Measurements from ENCODE around the gene RHOU. TPM values are rescaled to one million over a fixed set of nuclear protein-coding genes. Genes with fewer than 3 reads are reported as not detected.

RHOU gene
- total and polyA plus RNA-seq, 2 of the 13 experiments (the other 11 are each of a cell fraction or from before 2014, with no cell fraction given), result 11.9 to 18.5 TPM

DNA sequence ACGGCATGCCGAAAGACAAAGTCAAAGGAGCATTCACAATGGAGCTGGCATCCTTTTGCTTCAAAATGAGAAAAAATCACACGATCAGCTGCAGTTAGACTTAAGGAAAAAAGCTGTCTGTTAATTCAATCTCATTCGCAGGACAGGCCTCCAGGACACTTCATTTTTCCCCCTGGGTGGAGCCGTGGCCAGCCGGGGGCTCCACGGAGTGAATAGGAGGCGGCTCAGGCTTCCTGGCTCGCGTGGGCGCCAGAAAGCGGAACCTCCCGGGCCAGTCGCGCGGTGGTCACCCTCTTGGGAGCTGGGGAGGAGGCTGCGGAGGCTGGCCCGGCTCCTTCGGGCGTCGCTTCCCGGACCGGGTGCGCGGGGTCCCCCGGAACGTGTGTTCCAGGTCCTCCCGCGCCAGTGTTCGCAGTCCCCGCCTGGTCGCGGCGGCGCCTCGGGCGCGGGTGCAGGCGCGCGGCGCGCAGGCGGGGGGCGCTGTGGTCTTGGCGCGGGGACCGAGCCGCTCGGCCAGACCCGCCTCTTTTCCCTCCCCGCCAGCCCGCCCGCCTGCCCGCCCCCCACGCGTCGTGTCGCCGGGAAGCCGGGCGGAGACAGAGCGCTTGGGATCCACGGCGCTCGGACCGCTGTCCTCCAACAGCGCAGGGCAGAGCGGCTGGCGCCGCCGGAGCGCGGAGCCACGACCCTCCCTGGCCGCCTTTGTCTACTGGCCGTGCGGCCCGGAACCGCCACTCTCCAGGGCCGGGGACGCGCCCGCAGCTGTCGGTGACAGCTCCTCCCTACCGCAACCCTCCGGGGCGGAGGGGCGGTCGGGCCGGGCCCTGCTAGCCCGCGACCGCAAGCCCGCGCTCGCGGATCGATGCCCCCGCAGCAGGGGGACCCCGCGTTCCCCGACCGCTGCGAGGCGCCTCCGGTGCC, at the start of gene RHOU (continued):
- TF ChIP-seq KDM6A (CRISPR knock-in tag; IDR thresholded peaks at IDR 0.05; ENCODE audit: low read depth), result no peak
- TF ChIP-seq TSC22D2 (CRISPR knock-in tag; IDR thresholded peaks at IDR 0.05; ENCODE audit: borderline replicate concordance), result no peak
- no peak for TF ChIP-seq ZNF558 (CRISPR knock-in tag; IDR thresholded peaks at IDR 0.05; ENCODE audit: borderline replicate concordance)
- TF ChIP-seq GPBP1L1 (CRISPR knock-in tag; IDR thresholded peaks at IDR 0.05), result no peak
- no peak; the same call in 1 of the 2 replicates for TF ChIP-seq THAP11 (CRISPR knock-in tag; IDR thresholded peaks at IDR 0.05)
- TF ChIP-seq, protein P1, sequence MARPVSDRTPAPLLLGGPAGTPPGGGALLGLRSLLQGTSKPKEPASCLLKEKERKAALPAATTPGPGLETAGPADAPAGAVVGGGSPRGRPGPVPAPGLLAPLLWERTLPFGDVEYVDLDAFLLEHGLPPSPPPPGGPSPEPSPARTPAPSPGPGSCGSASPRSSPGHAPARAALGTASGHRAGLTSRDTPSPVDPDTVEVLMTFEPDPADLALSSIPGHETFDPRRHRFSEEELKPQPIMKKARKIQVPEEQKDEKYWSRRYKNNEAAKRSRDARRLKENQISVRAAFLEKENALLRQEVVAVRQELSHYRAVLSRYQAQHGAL (CRISPR knock-in tag; IDR thresholded peaks at IDR 0.05; ENCODE audit: not compliant biosample characterization), result no peak
- no peak for TF ChIP-seq NR1H2 (CRISPR knock-in tag; IDR thresholded peaks at IDR 0.05; ENCODE audit: borderline replicate concordance, low read depth)
- TF ChIP-seq, protein P2, sequence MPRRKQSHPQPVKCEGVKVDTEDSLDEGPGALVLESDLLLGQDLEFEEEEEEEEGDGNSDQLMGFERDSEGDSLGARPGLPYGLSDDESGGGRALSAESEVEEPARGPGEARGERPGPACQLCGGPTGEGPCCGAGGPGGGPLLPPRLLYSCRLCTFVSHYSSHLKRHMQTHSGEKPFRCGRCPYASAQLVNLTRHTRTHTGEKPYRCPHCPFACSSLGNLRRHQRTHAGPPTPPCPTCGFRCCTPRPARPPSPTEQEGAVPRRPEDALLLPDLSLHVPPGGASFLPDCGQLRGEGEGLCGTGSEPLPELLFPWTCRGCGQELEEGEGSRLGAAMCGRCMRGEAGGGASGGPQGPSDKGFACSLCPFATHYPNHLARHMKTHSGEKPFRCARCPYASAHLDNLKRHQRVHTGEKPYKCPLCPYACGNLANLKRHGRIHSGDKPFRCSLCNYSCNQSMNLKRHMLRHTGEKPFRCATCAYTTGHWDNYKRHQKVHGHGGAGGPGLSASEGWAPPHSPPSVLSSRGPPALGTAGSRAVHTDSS (CRISPR knock-in tag; conservative IDR thresholded peaks at IDR 0.05), result no peak
- TF ChIP-seq ZNF598 (CRISPR knock-in tag; IDR thresholded peaks at IDR 0.05; ENCODE audit: borderline replicate concordance), result no peak
- TF ChIP-seq HOXA5 (CRISPR knock-in tag; IDR thresholded peaks at IDR 0.05), result peak; percentile 82
- TF ChIP-seq MTF2 (CRISPR knock-in tag; IDR thresholded peaks at IDR 0.05; ENCODE audit: borderline replicate concordance), result no peak
- no peak for TF ChIP-seq ZSCAN9 (CRISPR knock-in tag; IDR thresholded peaks at IDR 0.05; ENCODE audit: borderline replicate concordance)
- TF ChIP-seq TEAD3 (CRISPR knock-in tag; optimal IDR thresholded peaks at IDR 0.05; ENCODE audit: borderline replicate concordance), result no peak
- TF ChIP-seq ZBTB42 (CRISPR knock-in tag; IDR thresholded peaks at IDR 0.05), result no peak
- TF ChIP-seq BRCA1 (CRISPR knock-in tag; IDR thresholded peaks at IDR 0.05), result peak; percentile 56; the same call in 1 of the 2 replicates
- TF ChIP-seq ZNF224 (CRISPR knock-in tag; IDR thresholded peaks at IDR 0.05), result no peak
- peak; percentile 78 for TF ChIP-seq KDM5B (CRISPR knock-in tag; IDR thresholded peaks at IDR 0.05; ENCODE audit: borderline replicate concordance)
- no peak for TF ChIP-seq NFE2L1 (CRISPR knock-in tag; IDR thresholded peaks at IDR 0.05; ENCODE audit: borderline replicate concordance)
- no peak for TF ChIP-seq NR2F6 (IDR thresholded peaks at IDR 0.05)
- no peak for TF ChIP-seq NR2F6 (CRISPR knock-in tag; IDR thresholded peaks at IDR 0.05)
- TF ChIP-seq FOXO1 (CRISPR knock-in tag; IDR thresholded peaks at IDR 0.05), result no peak
- no peak for TF ChIP-seq CBX2 (IDR thresholded peaks at IDR 0.05; ENCODE audit: low read depth, low read length)
- TF ChIP-seq CBX2 (CRISPR knock-in tag; IDR thresholded peaks at IDR 0.05; ENCODE audit: low read depth), result no peak
- TF ChIP-seq ZNF136 (CRISPR knock-in tag; IDR thresholded peaks at IDR 0.05; ENCODE audit: low read depth), result no peak
- TF ChIP-seq ZC3H13 (CRISPR knock-in tag; IDR thresholded peaks at IDR 0.05), result no peak
- peak; percentile 44; the same call in 1 of the 2 replicates for TF ChIP-seq MYC (CRISPR knock-in tag; IDR thresholded peaks at IDR 0.05; ENCODE audit: borderline replicate concordance)
- no peak for TF ChIP-seq LCORL (IDR thresholded peaks at IDR 0.05)
- no peak for TF ChIP-seq LCORL (CRISPR knock-in tag; IDR thresholded peaks at IDR 0.05)
- TF ChIP-seq MTA3 (CRISPR knock-in tag; IDR thresholded peaks at IDR 0.05), result no peak

All from HepG2 (cell line).